HepG2 (cell line): ENCODE data around the gene ZNF33A. TPM values are rescaled to one million over a fixed set of nuclear protein-coding genes. Genes with fewer than 3 reads are reported as not detected.
A peak's percentile ranks its signal among the peaks of the same experiment; 100 is the strongest.

ENCODE experiments used
- GATAD1 ChIP-seq: IDR thresholded peaks from 2 replicates; pipeline ENCODE4 v1.6.1; 2016; ENCODE audit warnings: missing genetic modification reagents, missing compliant biosample characterization
- MATR3 ChIP-seq: sonication (generic); formaldehyde crosslinking; IDR thresholded peaks from 2 replicates; pipeline ENCODE4 v1.4.0; 2020; ENCODE audit warnings: missing genetic modification reagents
- NAIF1 ChIP-seq: sonication (generic); formaldehyde crosslinking; IDR thresholded peaks from 2 replicates; pipeline ENCODE4 v1.5.0; 2020; ENCODE audit warnings: mild to moderate bottlenecking, missing genetic modification reagents, borderline replicate concordance
- RFX1 ChIP-seq: fragments of 450-650 bp; IDR thresholded peaks from 2 replicates; pipeline ENCODE4 v1.6.1; 2017
- SMYD3 ChIP-seq: sonication (generic); formaldehyde crosslinking; IDR thresholded peaks from 2 replicates; pipeline ENCODE4 v1.8.1; 2023; ENCODE audit warnings: mild to moderate bottlenecking, missing genetic modification reagents
- SRY ChIP-seq: sonication (generic); formaldehyde crosslinking; IDR thresholded peaks from 2 replicates; pipeline ENCODE4 v1.8.0; 2022; ENCODE audit warnings: mild to moderate bottlenecking, missing genetic modification reagents
- U2AF1 ChIP-seq: fragments of 200-400 bp; formaldehyde crosslinking; optimal IDR thresholded peaks from 2 replicates; pipeline ENCODE3; 2017; ENCODE audit warnings: mild to moderate bottlenecking, low read depth, low read length
- ZBTB20 ChIP-seq: sonication (generic); formaldehyde crosslinking; IDR thresholded peaks from 2 replicates; pipeline ENCODE4 v1.8.1; 2023; ENCODE audit warnings: missing genetic modification reagents, low read depth, mild to moderate bottlenecking, borderline replicate concordance
- ZFP36 ChIP-seq: fragments of 150-350 bp; IDR thresholded peaks from 2 replicates; pipeline ENCODE4 v1.6.1; 2018; ENCODE audit warnings: borderline replicate concordance, low read length, low read depth; ENCODE audit not compliant: partially characterized antibody
- ZNF251 ChIP-seq: sonication (generic); formaldehyde crosslinking; IDR thresholded peaks from 2 replicates; pipeline ENCODE4 v1.9.0; 2021; ENCODE audit warnings: mild to moderate bottlenecking, missing genetic modification reagents
- ZNF343 ChIP-seq: sonication (generic); formaldehyde crosslinking; IDR thresholded peaks from 2 replicates; pipeline ENCODE4 v1.4.0; 2020; ENCODE audit warnings: mild to moderate bottlenecking, missing genetic modification reagents
- polyA plus RNA-seq, 8 experiments: library from polyadenylated mRNA; depleted of rRNA in 3 of 8; stranded (reverse) in 7 of 8; unstranded in 1 of 8; fragments of >200 nt; fragmentation: Illumina TruSeq in 4 of 8; extraction: Trizol in 4 of 8; gene quantifications; 2 replicates each; pipeline versions ENCODE4 v1.2.1 to v1.2.3, GENCODE V29; 2011 to 2016; ENCODE audit warnings: low read depth in 4 of 8, missing spikeins in 1 of 8, mixed read lengths in 1 of 8; ENCODE audit not compliant: insufficient read depth in 1 of 8
- total RNA-seq, 5 experiments: library from RNA; depleted of rRNA; stranded (reverse); fragments of >200 nt; fragmentation: Illumina TruSeq; extraction: Trizol; gene quantifications; 2 replicates each; pipeline ENCODE4 v1.2.3, GENCODE V29; 2016; ENCODE audit warnings: low read depth in 1 of 5
- TF ChIP-seq, protein P1 (sequence below): sonication (generic); formaldehyde crosslinking; IDR thresholded peaks from 2 replicates; pipeline ENCODE4; 2020; ENCODE audit warnings: missing genetic modification reagents, mild to moderate bottlenecking, borderline replicate concordance
- TF ChIP-seq, protein P2 (sequence below): IDR thresholded peaks from 2 replicates; pipeline ENCODE4 v1.6.1; 2016; ENCODE audit warnings: missing compliant biosample characterization, missing genetic modification reagents, borderline replicate concordance
- TF ChIP-seq, protein P3 (sequence below): sonication (generic); formaldehyde crosslinking; IDR thresholded peaks from 2 replicates; pipeline ENCODE4 v1.8.0; 2022; ENCODE audit warnings: mild to moderate bottlenecking, missing genetic modification reagents; ENCODE audit not compliant: insufficient replicate concordance
- TF ChIP-seq, protein P4 (sequence below): sonication (generic); formaldehyde crosslinking; IDR thresholded peaks from 2 replicates; pipeline ENCODE4 v1.5.0; 2020; ENCODE audit warnings: mild to moderate bottlenecking, low read depth, missing genetic modification reagents, borderline replicate concordance
- TF ChIP-seq, protein P5 (sequence below): sonication (generic); formaldehyde crosslinking; IDR thresholded peaks from 2 replicates; pipeline ENCODE4 v1.4.0; 2020; ENCODE audit warnings: missing genetic modification reagents
- TF ChIP-seq, protein P6 (sequence below): IDR thresholded peaks from 2 replicates; pipeline ENCODE4 v1.4.0; 2020; ENCODE audit warnings: mild to moderate bottlenecking, missing genetic modification reagents

Gene ZNF33A
- total and polyA plus RNA-seq, 2 of the 13 experiments (the other 11 are each of a cell fraction or from before 2014, with no cell fraction given), result 13.1 to 22.5 TPM

DNA sequence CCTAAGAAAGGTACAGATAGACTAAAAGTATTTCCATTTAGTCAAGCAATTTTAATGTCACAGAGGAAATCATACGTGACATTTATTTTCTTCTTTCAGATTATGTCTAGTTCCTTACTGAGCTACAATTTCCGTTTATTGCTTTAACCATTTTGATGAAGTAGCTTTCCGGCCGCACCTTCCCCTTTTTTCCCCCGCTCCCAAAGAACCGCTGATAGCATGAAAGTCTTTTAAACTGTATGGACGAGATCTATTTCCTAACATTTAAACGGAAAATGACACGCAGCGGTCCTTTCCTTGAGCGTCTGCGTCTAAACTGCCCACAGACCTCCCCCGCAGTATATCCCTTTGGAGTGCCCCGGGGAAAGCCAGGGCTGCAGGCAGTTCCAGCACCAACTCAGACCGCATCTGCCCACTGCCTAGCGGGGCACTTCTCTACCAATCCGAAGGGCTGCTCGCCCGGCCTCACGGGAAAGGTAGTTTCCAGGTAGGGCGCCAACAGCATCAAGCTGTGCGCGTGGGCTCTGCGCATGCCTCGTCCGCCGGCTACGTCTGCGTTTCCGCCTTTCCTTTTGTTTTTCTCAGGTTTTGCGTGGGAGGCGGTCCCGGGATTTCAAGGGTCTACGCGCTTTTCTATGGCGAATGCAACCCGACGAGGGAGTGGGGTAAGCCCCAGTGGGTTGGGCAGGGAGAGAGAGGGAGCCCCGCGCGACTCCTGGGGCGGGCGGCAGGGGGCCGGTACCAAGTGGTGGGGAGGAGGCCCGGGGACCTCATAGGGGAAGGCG lies at the start of gene ZNF33A (continued):
- TF ChIP-seq, protein P1, sequence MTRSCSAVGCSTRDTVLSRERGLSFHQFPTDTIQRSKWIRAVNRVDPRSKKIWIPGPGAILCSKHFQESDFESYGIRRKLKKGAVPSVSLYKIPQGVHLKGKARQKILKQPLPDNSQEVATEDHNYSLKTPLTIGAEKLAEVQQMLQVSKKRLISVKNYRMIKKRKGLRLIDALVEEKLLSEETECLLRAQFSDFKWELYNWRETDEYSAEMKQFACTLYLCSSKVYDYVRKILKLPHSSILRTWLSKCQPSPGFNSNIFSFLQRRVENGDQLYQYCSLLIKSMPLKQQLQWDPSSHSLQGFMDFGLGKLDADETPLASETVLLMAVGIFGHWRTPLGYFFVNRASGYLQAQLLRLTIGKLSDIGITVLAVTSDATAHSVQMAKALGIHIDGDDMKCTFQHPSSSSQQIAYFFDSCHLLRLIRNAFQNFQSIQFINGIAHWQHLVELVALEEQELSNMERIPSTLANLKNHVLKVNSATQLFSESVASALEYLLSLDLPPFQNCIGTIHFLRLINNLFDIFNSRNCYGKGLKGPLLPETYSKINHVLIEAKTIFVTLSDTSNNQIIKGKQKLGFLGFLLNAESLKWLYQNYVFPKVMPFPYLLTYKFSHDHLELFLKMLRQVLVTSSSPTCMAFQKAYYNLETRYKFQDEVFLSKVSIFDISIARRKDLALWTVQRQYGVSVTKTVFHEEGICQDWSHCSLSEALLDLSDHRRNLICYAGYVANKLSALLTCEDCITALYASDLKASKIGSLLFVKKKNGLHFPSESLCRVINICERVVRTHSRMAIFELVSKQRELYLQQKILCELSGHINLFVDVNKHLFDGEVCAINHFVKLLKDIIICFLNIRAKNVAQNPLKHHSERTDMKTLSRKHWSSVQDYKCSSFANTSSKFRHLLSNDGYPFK (CRISPR knock-in tag), result no peak
- TF ChIP-seq, protein P2, sequence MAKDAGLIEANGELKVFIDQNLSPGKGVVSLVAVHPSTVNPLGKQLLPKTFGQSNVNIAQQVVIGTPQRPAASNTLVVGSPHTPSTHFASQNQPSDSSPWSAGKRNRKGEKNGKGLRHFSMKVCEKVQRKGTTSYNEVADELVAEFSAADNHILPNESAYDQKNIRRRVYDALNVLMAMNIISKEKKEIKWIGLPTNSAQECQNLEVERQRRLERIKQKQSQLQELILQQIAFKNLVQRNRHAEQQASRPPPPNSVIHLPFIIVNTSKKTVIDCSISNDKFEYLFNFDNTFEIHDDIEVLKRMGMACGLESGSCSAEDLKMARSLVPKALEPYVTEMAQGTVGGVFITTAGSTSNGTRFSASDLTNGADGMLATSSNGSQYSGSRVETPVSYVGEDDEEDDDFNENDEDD (CRISPR knock-in tag), result peak; percentile 42; the same call in 1 of the 2 replicates
- TF ChIP-seq, protein P3, sequence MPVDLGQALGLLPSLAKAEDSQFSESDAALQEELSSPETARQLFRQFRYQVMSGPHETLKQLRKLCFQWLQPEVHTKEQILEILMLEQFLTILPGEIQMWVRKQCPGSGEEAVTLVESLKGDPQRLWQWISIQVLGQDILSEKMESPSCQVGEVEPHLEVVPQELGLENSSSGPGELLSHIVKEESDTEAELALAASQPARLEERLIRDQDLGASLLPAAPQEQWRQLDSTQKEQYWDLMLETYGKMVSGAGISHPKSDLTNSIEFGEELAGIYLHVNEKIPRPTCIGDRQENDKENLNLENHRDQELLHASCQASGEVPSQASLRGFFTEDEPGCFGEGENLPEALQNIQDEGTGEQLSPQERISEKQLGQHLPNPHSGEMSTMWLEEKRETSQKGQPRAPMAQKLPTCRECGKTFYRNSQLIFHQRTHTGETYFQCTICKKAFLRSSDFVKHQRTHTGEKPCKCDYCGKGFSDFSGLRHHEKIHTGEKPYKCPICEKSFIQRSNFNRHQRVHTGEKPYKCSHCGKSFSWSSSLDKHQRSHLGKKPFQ, result no peak
- TF ChIP-seq RFX1 (no peak), GATAD1 (CRISPR knock-in tag) (peak; percentile 50; the same call in 1 of the 2 replicates), ZNF251 (CRISPR knock-in tag) (no peak), MATR3 (CRISPR knock-in tag) (no peak), ZNF343 (CRISPR knock-in tag) (no peak), NAIF1 (CRISPR knock-in tag) (no peak; the same call in 1 of the 2 replicates), SMYD3 (CRISPR knock-in tag) (no peak), SRY (CRISPR knock-in tag) (no peak), ZFP36 (no peak), U2AF1 (no peak), ZBTB20 (no peak)
- TF ChIP-seq, protein P4, sequence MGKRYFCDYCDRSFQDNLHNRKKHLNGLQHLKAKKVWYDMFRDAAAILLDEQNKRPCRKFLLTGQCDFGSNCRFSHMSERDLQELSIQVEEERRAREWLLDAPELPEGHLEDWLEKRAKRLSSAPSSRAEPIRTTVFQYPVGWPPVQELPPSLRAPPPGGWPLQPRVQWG, result no peak
- TF ChIP-seq, protein P5, sequence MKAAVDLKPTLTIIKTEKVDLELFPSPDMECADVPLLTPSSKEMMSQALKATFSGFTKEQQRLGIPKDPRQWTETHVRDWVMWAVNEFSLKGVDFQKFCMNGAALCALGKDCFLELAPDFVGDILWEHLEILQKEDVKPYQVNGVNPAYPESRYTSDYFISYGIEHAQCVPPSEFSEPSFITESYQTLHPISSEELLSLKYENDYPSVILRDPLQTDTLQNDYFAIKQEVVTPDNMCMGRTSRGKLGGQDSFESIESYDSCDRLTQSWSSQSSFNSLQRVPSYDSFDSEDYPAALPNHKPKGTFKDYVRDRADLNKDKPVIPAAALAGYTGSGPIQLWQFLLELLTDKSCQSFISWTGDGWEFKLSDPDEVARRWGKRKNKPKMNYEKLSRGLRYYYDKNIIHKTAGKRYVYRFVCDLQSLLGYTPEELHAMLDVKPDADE (CRISPR knock-in tag), result no peak
- TF ChIP-seq, protein P6, sequence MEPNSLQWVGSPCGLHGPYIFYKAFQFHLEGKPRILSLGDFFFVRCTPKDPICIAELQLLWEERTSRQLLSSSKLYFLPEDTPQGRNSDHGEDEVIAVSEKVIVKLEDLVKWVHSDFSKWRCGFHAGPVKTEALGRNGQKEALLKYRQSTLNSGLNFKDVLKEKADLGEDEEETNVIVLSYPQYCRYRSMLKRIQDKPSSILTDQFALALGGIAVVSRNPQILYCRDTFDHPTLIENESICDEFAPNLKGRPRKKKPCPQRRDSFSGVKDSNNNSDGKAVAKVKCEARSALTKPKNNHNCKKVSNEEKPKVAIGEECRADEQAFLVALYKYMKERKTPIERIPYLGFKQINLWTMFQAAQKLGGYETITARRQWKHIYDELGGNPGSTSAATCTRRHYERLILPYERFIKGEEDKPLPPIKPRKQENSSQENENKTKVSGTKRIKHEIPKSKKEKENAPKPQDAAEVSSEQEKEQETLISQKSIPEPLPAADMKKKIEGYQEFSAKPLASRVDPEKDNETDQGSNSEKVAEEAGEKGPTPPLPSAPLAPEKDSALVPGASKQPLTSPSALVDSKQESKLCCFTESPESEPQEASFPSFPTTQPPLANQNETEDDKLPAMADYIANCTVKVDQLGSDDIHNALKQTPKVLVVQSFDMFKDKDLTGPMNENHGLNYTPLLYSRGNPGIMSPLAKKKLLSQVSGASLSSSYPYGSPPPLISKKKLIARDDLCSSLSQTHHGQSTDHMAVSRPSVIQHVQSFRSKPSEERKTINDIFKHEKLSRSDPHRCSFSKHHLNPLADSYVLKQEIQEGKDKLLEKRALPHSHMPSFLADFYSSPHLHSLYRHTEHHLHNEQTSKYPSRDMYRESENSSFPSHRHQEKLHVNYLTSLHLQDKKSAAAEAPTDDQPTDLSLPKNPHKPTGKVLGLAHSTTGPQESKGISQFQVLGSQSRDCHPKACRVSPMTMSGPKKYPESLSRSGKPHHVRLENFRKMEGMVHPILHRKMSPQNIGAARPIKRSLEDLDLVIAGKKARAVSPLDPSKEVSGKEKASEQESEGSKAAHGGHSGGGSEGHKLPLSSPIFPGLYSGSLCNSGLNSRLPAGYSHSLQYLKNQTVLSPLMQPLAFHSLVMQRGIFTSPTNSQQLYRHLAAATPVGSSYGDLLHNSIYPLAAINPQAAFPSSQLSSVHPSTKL, result peak; percentile 28; the same call in 1 of the 2 replicates
